Colon (tissue), 2 donors: ENCODE data around the gene CHST13.

ENCODE experiments used
- FAIRE-seq: peaks from 2 replicates; lab custom pipeline; 2012; peaks lifted over from hg19 to GRCh38; lab: Jason Lieb, UNC
- donor health status: control.
- donor health status: control.

CHST13 gene

DNA sequence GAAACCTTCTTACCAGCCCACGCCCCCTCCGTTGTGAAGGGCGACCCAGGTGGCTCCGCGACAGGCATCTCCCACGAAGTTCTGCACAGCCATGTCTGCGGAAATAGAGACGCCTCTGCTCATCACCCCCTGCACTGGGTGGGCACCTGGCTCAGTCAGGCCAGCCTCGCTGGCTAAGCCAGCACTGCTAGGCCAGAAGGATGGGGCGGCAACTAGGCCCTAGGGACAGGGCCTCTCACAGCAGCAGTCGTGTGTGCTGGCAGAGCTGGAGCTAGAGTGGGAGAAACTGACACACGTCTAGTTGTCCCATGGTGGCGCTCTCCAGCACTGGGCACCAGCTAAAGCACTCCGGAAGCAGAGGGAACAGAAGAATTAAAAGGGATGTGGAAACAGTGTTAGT lies 35.8 kb upstream of the CHST13 start:
- no peak for FAIRE-seq

DNA sequence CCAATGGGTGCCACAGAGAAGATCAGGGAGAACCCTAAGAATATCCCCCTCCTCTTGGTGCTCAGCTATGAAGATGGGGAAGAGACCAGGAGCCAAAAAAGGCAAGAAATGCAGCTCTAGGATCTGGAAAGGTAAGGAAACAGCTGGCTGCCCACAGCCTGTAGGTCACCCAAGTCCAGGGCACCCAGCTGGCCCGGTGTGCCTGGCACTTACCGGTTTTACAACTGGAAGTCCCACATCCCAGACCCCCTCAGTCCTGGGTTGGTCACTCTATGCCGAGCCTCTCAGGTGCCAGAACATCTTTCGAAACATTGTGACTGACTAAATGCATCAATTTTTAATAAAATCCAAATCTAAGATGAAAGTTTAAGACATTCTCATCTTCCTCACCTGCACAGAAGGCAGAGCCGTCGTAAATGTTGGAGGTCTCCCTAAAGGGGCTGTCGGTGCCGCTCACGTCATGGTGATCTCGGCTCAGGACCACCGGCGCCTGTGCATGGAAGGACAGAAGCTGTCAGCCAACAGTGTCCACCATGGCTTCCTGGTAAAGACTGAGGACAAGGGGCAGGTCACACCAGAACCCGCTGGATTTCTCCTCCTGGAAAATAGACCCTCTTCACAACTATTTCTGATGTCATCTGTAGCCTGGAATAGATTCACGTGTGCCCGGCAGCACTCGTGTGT lies 34.9 kb upstream of the CHST13 start:
- FAIRE-seq, result no peak

DNA sequence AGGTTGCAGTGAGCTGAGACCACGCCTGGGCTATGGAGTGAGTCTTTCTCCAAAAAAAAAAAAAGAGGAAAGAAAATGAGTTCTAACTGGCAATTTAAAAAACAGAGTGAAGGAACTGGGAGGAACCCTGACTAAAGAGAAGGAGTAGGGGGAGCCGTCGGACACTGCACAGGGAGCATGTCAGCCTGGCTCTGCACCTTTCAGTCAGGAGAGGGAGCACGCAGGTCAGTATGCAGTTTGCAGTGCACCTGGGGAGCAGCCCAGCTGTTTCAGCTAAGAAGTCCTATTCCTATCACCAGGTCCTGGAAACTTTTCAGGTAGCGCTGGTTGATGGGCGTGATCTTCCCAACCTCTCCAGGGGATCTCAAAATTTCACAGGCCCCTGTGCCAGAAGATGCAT lies 33.3 kb upstream of the CHST13 start:
- no peak for FAIRE-seq

DNA sequence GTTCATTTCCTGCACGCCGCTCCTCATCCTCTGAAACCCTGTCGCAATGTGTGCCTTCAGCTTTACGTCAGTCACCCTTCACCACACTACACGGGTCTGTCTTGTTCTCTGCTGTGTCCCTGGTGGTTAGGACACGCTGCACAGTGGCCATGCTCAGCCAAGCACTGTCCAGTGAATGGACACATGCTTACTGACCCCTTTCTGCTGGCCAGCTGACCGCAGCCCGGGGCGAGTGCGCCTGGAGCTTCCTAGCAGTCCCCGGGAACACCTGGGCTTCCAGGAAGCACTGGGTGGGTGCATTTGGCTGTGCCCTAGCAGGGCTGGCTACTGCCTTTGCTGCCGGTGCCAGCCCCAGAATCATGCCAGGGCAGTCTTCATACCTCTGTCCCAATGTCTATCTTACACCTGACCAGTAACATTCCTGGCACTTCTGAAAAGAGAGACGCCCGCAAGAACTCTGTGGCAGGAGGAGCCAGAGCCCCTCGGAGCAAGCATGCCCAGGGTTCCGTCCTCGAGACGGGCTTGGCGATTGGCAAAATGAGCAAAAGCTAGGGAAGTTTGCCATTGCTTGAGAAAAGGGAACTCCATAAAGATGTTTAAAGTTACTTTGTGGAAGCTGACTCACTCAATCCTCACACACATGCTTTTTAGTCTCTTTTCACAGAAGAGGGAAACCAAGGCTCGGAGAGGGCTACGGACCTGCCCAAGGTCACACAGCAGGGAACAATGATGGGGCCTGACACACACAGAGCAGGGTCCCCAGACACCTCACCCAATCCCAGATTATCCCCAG lies 32.5 kb upstream of the CHST13 start:
- FAIRE-seq, result no peak

DNA sequence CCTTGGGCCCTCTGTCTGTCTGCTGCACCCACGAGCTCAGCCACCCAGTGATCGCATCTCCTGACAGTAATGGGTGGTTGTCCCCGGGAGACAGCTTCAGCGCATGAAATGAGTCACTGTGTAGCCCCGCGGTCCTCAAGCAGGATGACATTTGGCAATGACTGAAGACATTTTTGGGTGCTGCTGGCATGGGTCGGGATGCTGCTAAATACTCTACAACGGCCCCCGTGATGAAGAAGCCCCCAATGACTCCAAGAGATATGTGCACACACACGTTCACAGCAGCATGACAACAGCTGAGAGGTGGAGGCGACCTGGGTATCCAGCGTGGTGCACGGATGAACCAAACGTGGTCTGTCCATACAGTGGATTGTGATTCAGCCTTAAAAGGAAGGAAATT lies 30.9 kb upstream of the CHST13 start:
- no peak for FAIRE-seq

DNA sequence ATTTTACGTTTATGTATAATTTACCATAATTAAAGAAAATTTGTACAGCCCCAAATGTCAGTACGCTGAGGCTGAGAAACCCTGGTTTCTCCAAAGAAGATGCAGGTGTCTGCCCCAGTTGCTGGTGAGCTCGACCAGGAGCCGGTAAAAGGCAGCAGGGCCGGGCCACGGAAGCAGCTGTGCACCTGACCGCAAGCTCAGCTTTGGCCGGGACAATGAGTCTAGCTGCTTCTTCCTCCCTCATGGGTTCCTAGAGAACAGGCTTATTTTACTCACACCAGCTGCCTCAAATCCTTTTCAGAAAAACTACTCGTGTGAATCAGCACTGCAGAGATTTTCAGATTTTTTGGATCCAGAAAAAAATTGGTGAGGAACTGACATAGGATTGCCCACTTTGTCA lies 30.2 kb upstream of the CHST13 start:
- no peak for FAIRE-seq

DNA sequence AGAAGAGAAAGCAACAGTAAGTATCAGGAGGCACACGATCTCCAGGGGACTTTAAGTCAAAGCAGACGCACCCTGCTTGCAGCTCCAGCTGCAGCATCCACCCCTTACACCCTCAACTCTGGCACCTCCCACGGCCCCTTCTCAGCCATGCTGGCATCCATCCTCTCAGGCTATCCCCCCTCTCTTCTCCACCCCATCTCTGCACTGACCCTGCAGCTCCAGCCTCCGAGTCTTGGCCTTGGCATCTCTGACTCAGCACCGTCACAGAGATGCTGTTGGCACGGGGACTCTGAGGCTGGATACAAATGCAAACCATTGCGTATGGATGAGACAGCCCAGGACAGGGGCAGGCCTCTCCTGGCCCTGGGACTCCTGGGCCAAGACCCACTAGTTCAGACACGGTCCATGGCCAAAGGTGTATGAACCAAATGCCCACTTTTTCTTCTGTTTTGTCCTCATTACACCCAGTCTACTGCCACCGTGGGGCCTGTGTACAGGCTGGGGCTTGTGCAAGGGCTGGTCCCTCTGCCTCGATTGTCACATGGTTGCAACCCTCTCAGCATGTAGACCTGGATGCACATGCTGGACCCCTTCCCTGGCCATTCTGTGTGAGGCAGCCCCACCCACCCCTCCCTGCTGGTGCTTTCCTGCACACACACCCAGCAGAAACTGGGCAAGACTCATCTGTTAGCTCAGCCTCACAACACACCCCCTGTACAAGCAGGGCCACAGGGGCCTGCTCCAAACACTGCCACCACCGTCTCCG lies 29.6 kb upstream of the CHST13 start:
- FAIRE-seq, result no peak

DNA sequence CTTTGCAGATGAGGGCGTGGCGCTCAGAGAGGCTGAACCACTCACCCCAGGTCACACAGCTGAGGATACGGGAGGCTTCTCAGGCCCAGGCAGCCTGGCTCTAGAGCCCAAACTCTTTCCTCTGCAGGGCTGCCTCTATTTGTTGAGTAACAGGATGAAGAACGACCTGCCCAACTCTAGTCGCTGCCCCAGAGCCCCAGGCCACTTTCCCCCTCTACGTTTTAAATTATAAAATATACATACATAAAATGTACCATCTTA lies 29.1 kb upstream of the CHST13 start:
- no peak for FAIRE-seq

DNA sequence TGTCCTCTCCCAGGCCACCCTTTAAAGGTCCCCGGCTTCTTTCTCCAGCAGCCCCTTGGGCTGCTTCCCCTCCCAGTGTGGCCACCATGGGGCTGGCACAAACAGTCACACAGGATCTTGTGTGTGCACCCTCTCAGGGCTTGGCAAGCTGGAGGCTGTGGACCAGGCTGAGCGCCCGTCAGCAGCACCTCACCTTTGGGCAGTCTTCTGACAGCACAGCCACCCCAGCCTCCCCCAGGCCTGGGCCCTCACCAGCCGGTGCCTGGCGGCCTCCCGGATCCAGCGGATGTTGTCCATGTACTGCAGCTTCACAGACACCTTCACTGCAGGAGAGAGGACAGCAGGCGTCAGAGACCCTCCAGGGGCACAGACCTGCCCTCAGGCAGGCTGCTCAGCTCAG lies 28.2 kb upstream of the CHST13 start:
- FAIRE-seq, result no peak

DNA sequence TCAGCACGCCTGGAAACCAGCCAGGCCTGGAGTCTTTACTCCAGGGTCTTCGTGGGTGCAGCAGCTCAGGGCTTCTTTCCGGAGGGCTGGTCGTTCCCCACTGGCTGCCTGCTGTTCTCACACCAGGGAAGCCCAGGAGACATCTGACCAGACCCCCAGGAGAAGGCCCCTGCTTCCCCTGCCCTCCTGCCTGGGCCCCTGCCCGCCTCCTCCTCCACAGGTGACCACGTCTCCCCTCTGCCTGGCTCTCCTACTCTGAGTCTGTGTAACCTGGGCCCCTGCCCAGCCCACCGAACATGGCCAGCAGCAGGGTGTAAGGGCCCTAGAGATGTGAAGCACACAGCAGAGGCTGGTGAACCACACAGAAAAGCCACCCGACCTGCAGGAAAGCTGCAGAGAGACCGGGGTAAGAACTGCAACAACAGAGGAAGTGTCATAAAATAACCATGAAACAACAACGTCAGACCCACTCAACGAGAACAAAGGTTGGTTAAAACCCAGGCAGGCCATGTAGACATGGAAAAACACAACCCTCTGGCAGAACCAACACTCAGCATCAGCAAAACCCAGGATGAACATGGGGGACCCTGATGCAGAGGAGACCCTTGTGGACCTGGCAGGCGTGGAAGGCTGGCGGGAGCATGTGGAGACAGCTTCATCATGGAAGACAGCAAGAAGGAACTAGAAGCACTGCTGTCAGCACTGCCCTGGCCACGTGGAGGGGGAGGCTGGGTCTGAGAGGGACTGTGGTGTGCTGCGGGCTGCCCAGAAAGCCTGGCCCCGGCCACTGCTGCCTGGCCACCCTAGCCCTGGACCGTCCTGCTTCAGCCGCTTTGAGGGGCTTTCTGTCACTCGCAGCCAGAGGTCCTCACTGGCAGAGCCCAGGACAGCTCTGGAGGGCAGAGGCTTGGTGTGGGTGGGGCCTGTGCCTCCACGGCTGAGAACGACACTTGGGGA lies 26.8 kb upstream of the CHST13 start:
- FAIRE-seq, result no peak

DNA sequence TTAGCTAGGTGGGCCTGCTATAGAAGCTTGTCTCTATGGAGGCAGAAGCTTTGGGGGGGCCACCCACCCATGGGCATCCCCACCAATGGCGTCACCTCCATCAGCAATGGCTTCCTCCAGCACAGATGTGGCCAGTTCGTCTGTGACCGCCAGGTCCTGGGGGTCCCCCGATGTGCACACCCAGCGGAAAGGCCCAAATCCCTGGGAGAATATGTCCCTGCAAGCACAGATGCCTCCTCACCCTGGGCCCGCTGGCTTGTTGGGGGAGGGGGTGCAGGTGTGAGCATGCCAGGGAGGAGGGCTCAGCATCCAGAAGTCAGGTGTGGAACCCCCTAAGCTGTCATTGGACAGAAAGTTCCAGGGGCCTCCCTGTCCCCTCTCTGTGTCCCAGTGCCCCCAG lies 26.0 kb upstream of the CHST13 start:
- FAIRE-seq, result no peak

DNA sequence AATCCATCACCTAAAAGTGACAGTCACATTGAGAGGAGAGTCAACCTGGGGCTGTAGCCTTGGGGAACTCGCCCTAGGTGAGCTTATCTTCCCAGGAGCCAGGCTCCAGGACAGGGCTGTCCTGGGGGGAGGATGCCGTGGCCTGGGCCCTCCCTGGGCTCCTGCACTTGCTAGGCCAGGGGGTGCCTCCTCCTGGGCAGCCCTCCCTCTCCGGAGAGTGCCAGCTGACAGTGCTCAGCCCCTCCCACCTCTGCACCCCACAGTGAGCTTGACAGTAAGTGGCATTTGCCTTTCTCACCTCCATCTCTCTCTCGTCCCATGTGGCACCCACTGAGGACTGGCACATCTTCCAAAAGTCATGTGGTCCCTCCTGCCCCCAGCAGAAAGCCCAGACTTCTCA lies 25.5 kb upstream of the CHST13 start:
- no peak for FAIRE-seq

DNA sequence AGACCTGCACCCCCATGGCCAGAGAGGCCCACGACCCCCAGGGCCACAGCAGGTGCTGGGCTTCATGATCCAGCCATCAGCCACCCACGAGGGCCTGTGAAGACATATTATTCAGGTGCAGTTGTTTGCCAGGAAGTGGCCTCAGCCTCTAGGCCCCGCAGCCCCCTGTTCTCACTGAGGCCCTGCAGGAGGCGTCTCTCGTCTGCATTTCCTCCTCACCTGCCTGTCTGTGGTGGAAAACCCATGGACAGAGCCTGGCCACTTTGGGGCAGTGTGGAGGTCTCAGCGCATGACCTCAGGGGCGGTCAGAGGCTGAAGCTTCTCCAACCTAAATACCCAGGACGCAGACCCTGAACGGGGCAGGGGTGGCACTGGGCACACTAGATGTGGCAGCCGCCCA lies 25.0 kb upstream of the CHST13 start:
- no peak for FAIRE-seq

DNA sequence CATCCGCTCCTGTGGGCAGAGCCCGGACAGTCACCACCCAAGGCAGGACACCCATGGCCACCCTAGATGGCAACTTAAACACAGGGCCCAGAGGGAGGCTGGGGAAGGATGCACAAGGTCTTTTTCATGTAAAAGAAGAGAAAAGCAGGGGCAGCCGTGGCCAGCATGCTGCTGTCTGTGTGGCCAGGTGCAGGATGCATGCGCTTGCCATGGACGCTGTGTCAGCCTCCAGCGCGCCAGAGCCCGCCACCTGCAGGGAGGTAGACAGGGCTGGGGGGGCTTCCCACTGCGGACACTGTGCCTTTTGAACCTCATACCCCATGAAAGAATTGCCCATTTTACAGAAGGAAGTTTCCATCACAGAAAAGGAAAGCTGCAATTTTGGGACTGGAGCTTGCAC lies 24.6 kb upstream of the CHST13 start:
- FAIRE-seq, result no peak

DNA sequence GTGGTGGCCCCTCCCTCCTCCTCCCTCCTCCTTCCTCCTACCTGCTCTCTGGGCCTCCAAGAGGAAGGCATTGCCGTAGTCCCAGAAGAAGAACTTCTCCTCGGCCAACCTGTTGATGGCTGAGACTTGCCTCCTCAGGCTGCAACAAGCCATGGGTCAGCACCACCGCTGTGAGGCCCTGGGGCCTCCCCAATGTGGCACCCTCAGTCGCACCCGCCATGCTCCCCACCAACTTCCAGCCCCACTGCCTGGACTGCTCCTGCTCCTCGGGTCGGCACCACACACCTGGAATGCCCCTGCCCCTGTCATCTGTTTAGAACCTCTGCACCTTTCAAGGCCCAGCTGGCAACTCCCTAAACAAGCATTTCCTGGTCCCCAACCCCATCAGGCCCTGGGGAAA lies 23.9 kb upstream of the CHST13 start:
- FAIRE-seq, result no peak

DNA sequence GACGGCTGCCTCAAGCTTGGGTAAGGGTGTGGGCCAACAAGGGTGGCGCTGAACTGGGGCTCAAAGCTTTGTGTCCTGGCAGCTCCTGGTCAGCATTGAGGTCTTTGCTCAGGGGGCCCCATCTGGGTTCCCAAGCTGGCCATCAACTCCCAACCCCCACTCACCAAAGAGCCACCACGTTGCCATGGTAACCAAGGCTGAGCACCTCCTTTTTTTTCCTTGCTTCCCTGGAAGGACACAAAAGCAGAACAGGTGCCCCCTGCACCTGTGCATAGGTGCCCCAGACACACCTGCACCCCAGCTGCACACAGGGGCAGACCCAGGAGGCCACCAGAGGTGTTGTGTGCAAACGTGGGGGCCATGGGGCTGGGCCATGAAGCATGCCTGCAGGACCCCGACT lies 22.9 kb upstream of the CHST13 start:
- FAIRE-seq, result no peak

DNA sequence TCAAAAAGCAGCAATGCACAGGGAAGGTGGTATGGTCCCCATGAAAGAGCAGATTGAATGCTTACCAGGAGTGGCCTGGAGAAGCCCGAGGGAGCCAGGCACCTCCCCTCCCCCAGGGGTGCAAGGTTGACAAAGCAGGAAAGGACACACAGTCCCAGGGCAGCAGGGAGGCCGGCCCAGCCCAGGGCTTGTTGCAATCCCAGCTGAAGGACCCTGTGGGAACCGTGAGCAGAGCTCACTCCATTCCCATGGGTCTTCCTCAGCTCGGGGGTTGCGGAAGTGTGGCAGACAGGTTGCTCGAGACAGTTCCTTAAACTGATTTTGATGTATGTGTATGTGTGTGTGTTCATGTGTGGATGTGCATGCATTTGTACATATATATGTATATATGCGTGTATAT lies 22.2 kb upstream of the CHST13 start:
- FAIRE-seq, result no peak

DNA sequence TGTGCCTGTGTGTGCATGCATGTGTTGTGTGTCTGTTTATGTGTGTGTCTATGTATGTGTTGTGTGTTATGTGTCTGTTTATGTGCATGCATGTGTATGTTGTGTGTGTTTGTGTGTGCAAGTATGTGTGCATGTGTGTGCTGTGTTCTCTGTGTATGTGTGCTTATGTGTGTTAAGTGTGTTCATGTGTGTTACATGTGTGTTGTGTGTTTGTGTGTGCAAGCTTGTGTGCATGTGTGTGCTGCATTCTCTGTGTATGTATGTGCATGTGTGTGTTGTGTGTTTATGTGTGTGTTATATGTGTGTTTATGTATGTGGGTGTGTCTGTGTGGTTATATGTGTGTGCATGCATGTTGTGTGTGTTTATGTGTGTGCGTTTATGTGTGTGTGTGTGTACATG lies 21.3 kb upstream of the CHST13 start:
- FAIRE-seq, result no peak

DNA sequence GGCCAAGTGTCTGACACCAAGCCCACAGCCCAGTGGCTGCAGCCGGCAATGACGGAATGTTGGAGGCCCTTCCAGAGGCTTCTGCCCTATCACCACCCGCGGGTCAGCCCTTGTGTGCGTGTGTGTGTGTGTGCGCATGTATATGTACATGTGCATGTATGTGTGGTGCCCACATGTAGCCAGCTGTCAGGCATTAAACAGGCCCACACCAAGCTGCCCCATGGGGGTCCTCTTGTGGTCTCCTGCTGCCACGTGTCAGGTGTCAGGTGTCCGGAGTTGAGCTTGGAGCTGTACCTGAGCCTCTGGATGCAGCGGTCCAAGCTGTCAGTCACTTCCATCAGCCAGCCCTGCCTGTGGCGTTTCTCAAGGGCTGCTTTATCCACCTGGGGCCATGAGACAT lies 20.3 kb upstream of the CHST13 start:
- no peak for FAIRE-seq

DNA sequence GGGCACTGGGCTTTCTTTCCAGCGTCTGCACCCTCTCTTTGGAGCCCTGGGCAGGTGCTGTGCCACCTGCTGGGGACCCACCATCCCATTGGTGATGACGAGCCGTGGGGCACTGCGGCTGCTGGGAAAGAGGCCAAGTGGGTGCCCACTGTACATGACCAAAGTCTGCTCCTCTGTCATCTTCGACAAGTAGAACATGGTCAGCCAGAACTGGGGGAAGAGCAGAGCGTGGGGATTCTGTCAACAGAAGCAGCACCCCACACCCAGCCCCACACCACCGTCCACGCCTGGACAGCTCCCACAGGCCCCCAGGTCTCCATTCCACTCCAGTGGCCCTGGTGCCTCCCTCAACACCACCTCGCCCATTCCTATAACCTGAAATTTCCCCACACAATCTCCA lies 16.1 kb upstream of the CHST13 start:
- no peak for FAIRE-seq

DNA sequence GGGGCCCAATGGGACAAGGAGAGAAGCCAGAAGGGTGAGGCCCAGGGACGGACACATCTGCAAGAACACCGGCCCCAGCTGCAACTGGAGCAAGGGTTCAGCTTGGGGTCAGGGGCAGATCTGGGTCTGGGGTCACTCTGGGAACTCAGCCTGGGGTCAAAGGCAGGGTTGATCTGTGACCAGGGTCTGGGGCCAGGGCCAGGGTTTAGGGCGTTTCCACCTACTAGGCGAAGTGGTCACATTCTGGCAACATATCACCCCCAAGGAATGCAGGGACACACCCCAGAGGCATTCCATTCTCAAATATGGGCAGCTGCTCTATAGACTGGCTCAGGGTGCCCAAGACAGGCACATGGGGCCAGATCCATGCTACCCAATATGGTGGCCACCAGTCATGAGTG lies 15.4 kb upstream of the CHST13 start:
- no peak for FAIRE-seq

DNA sequence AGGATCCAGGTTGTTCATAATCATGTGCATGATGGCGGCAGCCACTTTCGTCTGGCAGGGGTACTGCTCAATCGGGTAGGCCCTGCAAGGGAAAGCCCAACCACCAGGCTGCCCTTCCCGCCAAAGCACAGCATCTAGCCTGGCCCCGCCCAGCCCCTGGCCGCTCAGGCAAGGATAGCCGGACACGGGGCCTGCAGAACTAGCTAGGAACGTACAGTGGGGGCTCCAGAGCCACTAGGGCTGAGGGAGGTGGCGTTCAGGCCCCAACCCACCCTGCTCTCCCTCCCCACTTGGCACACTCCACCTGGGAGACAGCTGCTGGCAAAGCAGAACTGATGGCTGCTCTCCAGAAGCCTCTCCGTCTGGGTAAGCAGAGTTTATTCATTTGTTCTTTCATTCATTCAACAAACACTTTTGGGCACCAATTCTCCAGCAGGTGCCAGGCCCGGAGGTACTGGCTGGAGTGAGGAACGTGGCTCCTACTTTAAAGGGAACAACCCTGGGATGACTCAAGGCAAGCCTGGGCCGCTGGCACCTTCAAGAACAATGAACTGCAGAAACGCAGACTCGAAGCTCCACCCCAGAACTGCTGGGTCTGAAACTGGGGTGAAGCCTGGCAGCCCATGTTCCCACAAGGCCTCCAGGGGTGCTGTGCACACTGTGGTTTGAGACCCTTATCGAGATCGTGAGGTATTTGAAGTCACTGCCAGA lies 14.2 kb upstream of the CHST13 start:
- no peak for FAIRE-seq
